Measurements from ENCODE around the gene S100A7A.
A peak's percentile ranks its signal among the peaks of the same experiment; 100 is the strongest.
"Not testable (repeated sequence)": the region's sequence is repeated elsewhere in the genome, so short reads cannot be mapped to it uniquely, and the experiment has no call there.

The S100A7A gene

GRCh38 chr1:153395776-153396175 is 20.5 kb upstream of the S100A7A start:
- no peak for DNase-seq

GRCh38 chr1:153396461-153396860 is 19.9 kb upstream of the S100A7A start:
- no peak for DNase-seq

- DNase-seq, result peak; percentile 95
These were observed 19.0 kb upstream of the S100A7A start for GRCh38 chr1:153397051-153397923.

- no peak for DNase-seq
These were observed 18.2 kb upstream of the S100A7A start for GRCh38 chr1:153397924-153398651.

GRCh38 chr1:153399401-153400055 is 16.8 kb upstream of the S100A7A start:
- DNase-seq, result no peak

GRCh38 chr1:153400244-153400643 is 16.1 kb upstream of the S100A7A start:
- peak; percentile 47 for DNase-seq

- DNase-seq, result no peak
These were observed 14.9 kb upstream of the S100A7A start for GRCh38 chr1:153401461-153401860.

- no peak for DNase-seq
These were observed 14.1 kb upstream of the S100A7A start for GRCh38 chr1:153402226-153402625.

- no peak for DNase-seq
These were observed 12.8 kb upstream of the S100A7A start for GRCh38 chr1:153403421-153404085.

- DNase-seq, result no peak
These were observed 12.2 kb upstream of the S100A7A start for GRCh38 chr1:153404086-153404635.

- no peak for DNase-seq
These were observed 11.6 kb upstream of the S100A7A start for GRCh38 chr1:153404768-153405167.

- not testable (repeated sequence) for DNase-seq
These were observed 10.3 kb upstream of the S100A7A start for GRCh38 chr1:153405825-153406599.

GRCh38 chr1:153407274-153407673 is 9.0 kb upstream of the S100A7A start:
- DNase-seq, result not testable (repeated sequence)

- not testable (repeated sequence) for DNase-seq
These were observed 2.4 kb upstream of the S100A7A start for GRCh38 chr1:153413961-153414360.

GRCh38 chr1:153417136-153417888 is 992 bp downstream of the S100A7A start:
- DNase-seq, result no peak

- not testable (repeated sequence) for DNase-seq
These were observed 2.6 kb downstream of the S100A7A start for GRCh38 chr1:153418758-153419435.

- DNase-seq, result not testable (repeated sequence)
These were observed 3.1 kb downstream of the S100A7A start for GRCh38 chr1:153419436-153419793.

- no peak for DNase-seq
These were observed 4.0 kb downstream of the S100A7A start for GRCh38 chr1:153420306-153420705.

GRCh38 chr1:153422450-153423068 is 6.2 kb downstream of the S100A7A start:
- no peak for DNase-seq

- no peak for DNase-seq
These were observed 10.5 kb downstream of the S100A7A start for GRCh38 chr1:153426809-153427208.
